ENCODE results near the gene VKORC1. TPM values are rescaled to one million over a fixed set of nuclear protein-coding genes. Genes with fewer than 3 reads are reported as not detected.

The VKORC1 gene
- total RNA-seq, 1 donor from 2014 or later, result 32.6 TPM

DNA sequence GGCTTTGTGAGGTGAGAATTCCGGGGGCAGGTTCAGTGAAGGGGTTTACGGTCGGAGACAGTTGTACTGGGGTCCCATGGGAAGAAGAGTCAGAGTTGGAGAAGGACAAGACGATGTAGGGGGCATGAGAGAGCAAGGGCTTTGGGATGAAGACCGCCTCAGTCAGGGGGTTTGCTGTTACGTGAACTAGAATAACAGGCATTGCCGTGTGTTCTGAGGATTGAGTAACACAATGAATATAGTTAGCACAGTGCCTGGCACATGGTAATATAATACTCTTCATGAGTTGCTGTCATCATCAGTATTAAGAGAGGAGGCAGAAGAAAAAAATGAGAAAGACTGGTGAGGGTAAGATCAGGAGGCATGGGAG, 19.8 kb downstream of the VKORC1 start:
- TF ChIP-seq CTCF (IDR thresholded peaks at IDR 0.05; ENCODE audit: insufficient read depth, low read length, severe bottlenecking), result no peak
- Histone ChIP-seq H3K4me3 (ENCODE audit: low read depth, low read length) (peak overlapping the region; percentile 96), H3K36me3 (ENCODE audit: control insufficient read depth, insufficient read depth, low read length) (peaks cover 20% of the 10 kb centered on the region), H3K27me3 (ENCODE audit: control insufficient read depth, insufficient read depth, low read length) (no peaks in the 10 kb centered on the region)
- no peak for FAIRE-seq
- no peak for DNase-seq (ENCODE audit: low read depth)

- Histone ChIP-seq H3K4me3 (ENCODE audit: low read depth, low read length) (peak within 1 kb of the TSS; percentile 96), H3K27me3 (ENCODE audit: control insufficient read depth, insufficient read depth, low read length) (no peaks in the 10 kb centered on the region), H3K36me3 (ENCODE audit: control insufficient read depth, insufficient read depth, low read length) (peaks cover 17% of the 10 kb centered on the region)
- TF ChIP-seq CTCF (IDR thresholded peaks at IDR 0.05; ENCODE audit: insufficient read depth, low read length, severe bottlenecking), result no peak
- FAIRE-seq (no peak), DNase-seq (ENCODE audit: low read depth) (peak; percentile 97)
Observed at GRCh38 chr16:31073970-31074813, 20.4 kb downstream of the VKORC1 start, which contains the start of the genes ZNF646 and ZNF668. Gene ZNF646 (plus strand): TSS chr16:31074422. CDS start chr16:31076325, 1,903 bp downstream. Gene ZNF668 (minus strand): TSS chr16:31074240. CDS start chr16:31064459, 9,781 bp downstream.

DNA sequence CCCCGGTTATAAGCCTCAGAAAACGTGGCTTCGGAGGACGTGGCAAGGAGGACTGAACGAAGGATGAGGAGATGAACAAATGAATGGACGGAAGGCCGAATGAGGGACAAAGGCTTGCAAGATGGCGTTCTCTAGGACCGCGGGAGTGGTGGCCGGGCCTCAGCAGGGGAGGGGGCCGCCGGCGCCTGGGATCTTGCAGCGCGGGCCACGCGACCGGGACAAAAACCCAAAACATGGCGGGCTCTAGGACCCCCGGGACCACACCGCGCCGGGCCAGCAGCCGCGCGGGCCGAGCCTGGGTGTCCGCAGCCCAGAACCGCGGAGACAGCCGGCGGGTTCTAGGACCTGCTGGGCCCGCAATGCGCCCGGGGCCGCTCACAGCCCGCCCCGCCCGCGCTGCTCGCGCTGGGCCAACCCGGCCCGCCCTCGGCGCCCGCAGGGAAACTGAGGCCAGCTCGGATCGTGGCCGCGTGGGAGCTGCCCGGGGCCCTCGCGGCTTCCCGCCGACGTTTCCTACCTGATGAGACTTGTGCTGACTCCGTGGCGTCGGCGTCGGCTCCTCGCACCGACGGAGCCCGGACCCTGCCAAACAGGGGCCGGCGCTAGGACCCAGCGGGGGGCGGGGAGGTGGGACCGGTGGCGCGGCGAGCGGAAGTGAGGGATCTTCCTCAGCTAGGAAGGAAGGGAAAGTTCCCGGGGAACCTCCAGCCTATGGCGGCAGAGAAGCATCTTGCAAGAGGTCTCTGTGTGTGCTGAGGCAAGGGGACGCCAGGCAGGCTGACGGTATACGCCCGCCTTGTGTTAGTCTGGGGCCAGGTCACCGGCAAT, 21.2 kb downstream of the VKORC1 start:
- Histone ChIP-seq H3K27me3 (ENCODE audit: control insufficient read depth, insufficient read depth, low read length) (no peaks in the 10 kb centered on the region), H3K4me3 (ENCODE audit: low read depth, low read length) (peak overlapping the region; percentile 96), H3K36me3 (ENCODE audit: control insufficient read depth, insufficient read depth, low read length) (peaks cover 12% of the 10 kb centered on the region)
- DNase-seq (ENCODE audit: low read depth) (peak; percentile 79), FAIRE-seq (no peak)
- TF ChIP-seq CTCF (IDR thresholded peaks at IDR 0.05; ENCODE audit: insufficient read depth, low read length, severe bottlenecking), result no peak

GRCh38 chr16:31072540-31073141, 22.0 kb downstream of the VKORC1 start:
- TF ChIP-seq CTCF (IDR thresholded peaks at IDR 0.05; ENCODE audit: insufficient read depth, low read length, severe bottlenecking), result peak; percentile 4
- Histone ChIP-seq H3K27me3 (ENCODE audit: control insufficient read depth, insufficient read depth, low read length) (no peaks in the 10 kb centered on the region), H3K4me3 (ENCODE audit: low read depth, low read length) (peak overlapping the region; percentile 96), H3K36me3 (ENCODE audit: control insufficient read depth, insufficient read depth, low read length) (peaks cover 6% of the 10 kb centered on the region)
- peak; percentile 41 for DNase-seq (ENCODE audit: low read depth)
- no peak for FAIRE-seq

- Histone ChIP-seq H3K27me3 (ENCODE audit: control insufficient read depth, insufficient read depth, low read length) (no peaks in the 10 kb centered on the region), H3K4me3 (ENCODE audit: low read depth, low read length) (peak overlapping the region; percentile 96), H3K36me3 (ENCODE audit: control insufficient read depth, insufficient read depth, low read length) (peaks cover 4% of the 10 kb centered on the region)
- FAIRE-seq (no peak), DNase-seq (ENCODE audit: low read depth) (peak; percentile 27)
- no peak for TF ChIP-seq CTCF (IDR thresholded peaks at IDR 0.05; ENCODE audit: insufficient read depth, low read length, severe bottlenecking)
Observed at GRCh38 chr16:31071861-31072260, 22.7 kb downstream of the VKORC1 start.
